ENCODE data around the gene CD72.

- TF ChIP-seq CTCF (IDR thresholded peaks at IDR 0.05; ENCODE audit: low read depth, low read length, missing input control) (no peak), MAX (IDR thresholded peaks at IDR 0.05) (no peak), REST (IDR thresholded peaks at IDR 0.05) (no peak), JUND (IDR thresholded peaks at IDR 0.05) (no peak), TAF1 (conservative IDR thresholded peaks at IDR 0.05) (no peak), YY1 (IDR thresholded peaks at IDR 0.05) (no peak), SP1 (IDR thresholded peaks at IDR 0.05) (no peak), GABPA (IDR thresholded peaks at IDR 0.05 in 1 of 2, conservative IDR thresholded peaks at IDR 0.05 in 1 of 2) (no peak), ATF3 (IDR thresholded peaks at IDR 0.05) (no peak), RXRA (IDR thresholded peaks at IDR 0.05) (no peak), RAD21 (IDR thresholded peaks at IDR 0.05) (no peak)
Measured at GRCh38 chr9:35618325-35618727, at the start of gene CD72.

All from liver (tissue), 3 donors.